ENCODE results near the gene SYTL2.

- TF ChIP-seq, protein P1, sequence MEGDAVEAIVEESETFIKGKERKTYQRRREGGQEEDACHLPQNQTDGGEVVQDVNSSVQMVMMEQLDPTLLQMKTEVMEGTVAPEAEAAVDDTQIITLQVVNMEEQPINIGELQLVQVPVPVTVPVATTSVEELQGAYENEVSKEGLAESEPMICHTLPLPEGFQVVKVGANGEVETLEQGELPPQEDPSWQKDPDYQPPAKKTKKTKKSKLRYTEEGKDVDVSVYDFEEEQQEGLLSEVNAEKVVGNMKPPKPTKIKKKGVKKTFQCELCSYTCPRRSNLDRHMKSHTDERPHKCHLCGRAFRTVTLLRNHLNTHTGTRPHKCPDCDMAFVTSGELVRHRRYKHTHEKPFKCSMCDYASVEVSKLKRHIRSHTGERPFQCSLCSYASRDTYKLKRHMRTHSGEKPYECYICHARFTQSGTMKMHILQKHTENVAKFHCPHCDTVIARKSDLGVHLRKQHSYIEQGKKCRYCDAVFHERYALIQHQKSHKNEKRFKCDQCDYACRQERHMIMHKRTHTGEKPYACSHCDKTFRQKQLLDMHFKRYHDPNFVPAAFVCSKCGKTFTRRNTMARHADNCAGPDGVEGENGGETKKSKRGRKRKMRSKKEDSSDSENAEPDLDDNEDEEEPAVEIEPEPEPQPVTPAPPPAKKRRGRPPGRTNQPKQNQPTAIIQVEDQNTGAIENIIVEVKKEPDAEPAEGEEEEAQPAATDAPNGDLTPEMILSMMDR (IDR thresholded peaks at IDR 0.05; ENCODE audit: low read depth, low read length), result no peak
- TF ChIP-seq EZH2phosphoT487 (IDR thresholded peaks at IDR 0.05; ENCODE audit: low read depth), result no peak
Observed at GRCh38 chr11:85717429-85717828, 93.5 kb downstream of the SYTL2 start.

All from OCI-LY3 (cell line).